Measurements from ENCODE around the gene CCDC24.

Gene CCDC24

GRCh38 chr1:44014365-44015104 lies 23.1 kb downstream of the CCDC24 start:
- H3K27me3 ChIP-seq (ENCODE audit: control insufficient read depth, insufficient read depth, low read length): no peaks in the 10 kb centered on the region
- no peak overlapping the region for H3K4me3 ChIP-seq (ENCODE audit: low read length)
- H3K4me1 ChIP-seq (ENCODE audit: control insufficient read depth, insufficient read depth, low read length): peaks cover 7% of the 10 kb centered on the region
- H3K9me3 ChIP-seq (ENCODE audit: control insufficient read depth, low read length): no peaks in the 10 kb centered on the region
- no peak overlapping the region for H3K9ac ChIP-seq (ENCODE audit: low read length)
- no peaks in the 10 kb centered on the region for H3K36me3 ChIP-seq (ENCODE audit: control insufficient read depth, insufficient read depth, low read length)

GRCh38 chr1:44015206-44015605 lies 23.8 kb downstream of the CCDC24 start:
- Histone ChIP-seq H3K4me3 (ENCODE audit: low read length) (no peak overlapping the region), H3K4me1 (ENCODE audit: control insufficient read depth, insufficient read depth, low read length) (peaks cover 7% of the 10 kb centered on the region), H3K9me3 (ENCODE audit: control insufficient read depth, low read length) (no peaks in the 10 kb centered on the region), H3K36me3 (ENCODE audit: control insufficient read depth, insufficient read depth, low read length) (no peaks in the 10 kb centered on the region), H3K9ac (ENCODE audit: low read length) (no peak overlapping the region), H3K27me3 (ENCODE audit: control insufficient read depth, insufficient read depth, low read length) (no peaks in the 10 kb centered on the region)

- H3K9me3 ChIP-seq (ENCODE audit: control insufficient read depth, low read length): no peaks in the 10 kb centered on the region
- H3K36me3 ChIP-seq (ENCODE audit: control insufficient read depth, insufficient read depth, low read length): no peaks in the 10 kb centered on the region
- peaks cover 7% of the 10 kb centered on the region for H3K4me1 ChIP-seq (ENCODE audit: control insufficient read depth, insufficient read depth, low read length)
- H3K4me3 ChIP-seq (ENCODE audit: low read length): no peak overlapping the region
- H3K27me3 ChIP-seq (ENCODE audit: control insufficient read depth, insufficient read depth, low read length): no peaks in the 10 kb centered on the region
- H3K9ac ChIP-seq (ENCODE audit: low read length): no peak overlapping the region
Measured at GRCh38 chr1:44016041-44016889, 24.9 kb downstream of the CCDC24 start.

- Histone ChIP-seq H3K4me1 (ENCODE audit: control insufficient read depth, insufficient read depth, low read length) (peaks cover 7% of the 10 kb centered on the region), H3K9ac (ENCODE audit: low read length) (no peak overlapping the region), H3K4me3 (ENCODE audit: low read length) (no peak overlapping the region)
Measured at GRCh38 chr1:44016890-44017400, 25.5 kb downstream of the CCDC24 start.

GRCh38 chr1:44019466-44019948 lies 28.1 kb downstream of the CCDC24 start:
- H3K36me3 ChIP-seq (ENCODE audit: control insufficient read depth, insufficient read depth, low read length): no peaks in the 10 kb centered on the region
- H3K4me3 ChIP-seq (ENCODE audit: low read length): no peak overlapping the region
- H3K9ac ChIP-seq (ENCODE audit: low read length): no peak overlapping the region
- H3K27me3 ChIP-seq (ENCODE audit: control insufficient read depth, insufficient read depth, low read length): no peaks in the 10 kb centered on the region
- H3K4me1 ChIP-seq (ENCODE audit: control insufficient read depth, insufficient read depth, low read length): peaks cover 4% of the 10 kb centered on the region
- H3K9me3 ChIP-seq (ENCODE audit: control insufficient read depth, low read length): no peaks in the 10 kb centered on the region

More at GRCh38 chr1:44016890-44017400, 25.5 kb downstream of the CCDC24 start:
- Histone ChIP-seq H3K36me3 (ENCODE audit: control insufficient read depth, insufficient read depth, low read length) (no peaks in the 10 kb centered on the region), H3K27me3 (ENCODE audit: control insufficient read depth, insufficient read depth, low read length) (no peaks in the 10 kb centered on the region), H3K9me3 (ENCODE audit: control insufficient read depth, low read length) (no peaks in the 10 kb centered on the region)

- Histone ChIP-seq H3K9ac (ENCODE audit: low read length) (no peak overlapping the region), H3K4me1 (ENCODE audit: control insufficient read depth, insufficient read depth, low read length) (peaks cover 11% of the 10 kb centered on the region), H3K27me3 (ENCODE audit: control insufficient read depth, insufficient read depth, low read length) (no peaks in the 10 kb centered on the region), H3K4me3 (ENCODE audit: low read length) (no peak overlapping the region), H3K36me3 (ENCODE audit: control insufficient read depth, insufficient read depth, low read length) (no peaks in the 10 kb centered on the region), H3K9me3 (ENCODE audit: control insufficient read depth, low read length) (no peaks in the 10 kb centered on the region)
Measured at GRCh38 chr1:44020464-44020863, 29.1 kb downstream of the CCDC24 start.

GRCh38 chr1:44021156-44021555 lies 29.8 kb downstream of the CCDC24 start:
- H3K27me3 ChIP-seq (ENCODE audit: control insufficient read depth, insufficient read depth, low read length): no peaks in the 10 kb centered on the region
- H3K4me3 ChIP-seq (ENCODE audit: low read length): no peak overlapping the region
- no peaks in the 10 kb centered on the region for H3K36me3 ChIP-seq (ENCODE audit: control insufficient read depth, insufficient read depth, low read length)
- no peak overlapping the region for H3K9ac ChIP-seq (ENCODE audit: low read length)
- H3K4me1 ChIP-seq (ENCODE audit: control insufficient read depth, insufficient read depth, low read length): peaks cover 17% of the 10 kb centered on the region
- no peaks in the 10 kb centered on the region for H3K9me3 ChIP-seq (ENCODE audit: control insufficient read depth, low read length)

- peaks cover 23% of the 10 kb centered on the region for H3K4me1 ChIP-seq (ENCODE audit: control insufficient read depth, insufficient read depth, low read length)
- no peak overlapping the region for H3K9ac ChIP-seq (ENCODE audit: low read length)
- H3K9me3 ChIP-seq (ENCODE audit: control insufficient read depth, low read length): no peaks in the 10 kb centered on the region
- no peaks in the 10 kb centered on the region for H3K27me3 ChIP-seq (ENCODE audit: control insufficient read depth, insufficient read depth, low read length)
- no peak overlapping the region for H3K4me3 ChIP-seq (ENCODE audit: low read length)
- no peaks in the 10 kb centered on the region for H3K36me3 ChIP-seq (ENCODE audit: control insufficient read depth, insufficient read depth, low read length)
Measured at GRCh38 chr1:44021581-44022321, 30.4 kb downstream of the CCDC24 start.

- Histone ChIP-seq H3K4me1 (ENCODE audit: control insufficient read depth, insufficient read depth, low read length) (peaks cover 35% of the 10 kb centered on the region), H3K27me3 (ENCODE audit: control insufficient read depth, insufficient read depth, low read length) (no peaks in the 10 kb centered on the region), H3K36me3 (ENCODE audit: control insufficient read depth, insufficient read depth, low read length) (no peaks in the 10 kb centered on the region), H3K9me3 (ENCODE audit: control insufficient read depth, low read length) (no peaks in the 10 kb centered on the region), H3K4me3 (ENCODE audit: low read length) (no peak overlapping the region), H3K9ac (ENCODE audit: low read length) (no peak overlapping the region)
Measured at GRCh38 chr1:44024031-44024902, 32.9 kb downstream of the CCDC24 start.

GRCh38 chr1:44024903-44025525 lies 33.6 kb downstream of the CCDC24 start:
- Histone ChIP-seq H3K4me1 (ENCODE audit: control insufficient read depth, insufficient read depth, low read length) (peaks cover 41% of the 10 kb centered on the region), H3K4me3 (ENCODE audit: low read length) (no peak overlapping the region), H3K9ac (ENCODE audit: low read length) (no peak overlapping the region), H3K9me3 (ENCODE audit: control insufficient read depth, low read length) (no peaks in the 10 kb centered on the region), H3K27me3 (ENCODE audit: control insufficient read depth, insufficient read depth, low read length) (no peaks in the 10 kb centered on the region), H3K36me3 (ENCODE audit: control insufficient read depth, insufficient read depth, low read length) (no peaks in the 10 kb centered on the region)

GRCh38 chr1:44025816-44026215 lies 34.4 kb downstream of the CCDC24 start:
- Histone ChIP-seq H3K4me1 (ENCODE audit: control insufficient read depth, insufficient read depth, low read length) (peaks cover 41% of the 10 kb centered on the region), H3K9me3 (ENCODE audit: control insufficient read depth, low read length) (no peaks in the 10 kb centered on the region), H3K27me3 (ENCODE audit: control insufficient read depth, insufficient read depth, low read length) (no peaks in the 10 kb centered on the region), H3K4me3 (ENCODE audit: low read length) (no peak overlapping the region), H3K9ac (ENCODE audit: low read length) (peak overlapping the region; percentile 12), H3K36me3 (ENCODE audit: control insufficient read depth, insufficient read depth, low read length) (no peaks in the 10 kb centered on the region)
